HEK293 (cell line): ENCODE results near the gene FXYD3.

Experiments used
- CTCF ChIP-seq: fragments of 450-650 bp; formaldehyde crosslinking; IDR thresholded peaks from 2 replicates; pipeline ENCODE4 v1.5.1; 2016; ENCODE audit warnings: missing biosample characterization, missing genetic modification characterization
- REST ChIP-seq: fragments of 450-650 bp; formaldehyde crosslinking; IDR thresholded peaks from 2 replicates; pipeline ENCODE4 v1.5.1; 2016; ENCODE audit warnings: missing biosample characterization, missing genetic modification characterization
- ZFP37 ChIP-seq: fragments of 450-650 bp; formaldehyde crosslinking; IDR thresholded peaks from 2 replicates; pipeline ENCODE4 v1.5.1; 2016; ENCODE audit warnings: missing biosample characterization, missing genetic modification characterization
- ZNF132 ChIP-seq: fragments of 450-650 bp; formaldehyde crosslinking; IDR thresholded peaks from 2 replicates; pipeline ENCODE4 v1.5.1; 2017; ENCODE audit warnings: missing biosample characterization, missing genetic modification characterization, borderline replicate concordance
- ZNF274 ChIP-seq, 2 experiments: fragments of 200-500 bp in 1 of 2; fragments of 450-650 bp in 1 of 2; sonication (Bioruptor generic) in 1 of 2; formaldehyde crosslinking in 1 of 2; IDR thresholded peaks; 2 replicates each; pipeline versions ENCODE4 v1.5.1 to v1.6.1; 2014 to 2016; ENCODE audit warnings: borderline replicate concordance in 1 of 2, inconsistent platforms in 1 of 2, low read length in 1 of 2, missing biosample characterization in 1 of 2, missing genetic modification characterization in 1 of 2
- ZNF280D ChIP-seq: fragments of 450-650 bp; formaldehyde crosslinking; IDR thresholded peaks from 2 replicates; pipeline ENCODE4 v1.5.1; 2016; ENCODE audit warnings: missing biosample characterization, missing genetic modification characterization
- ZNF292 ChIP-seq: fragments of 450-650 bp; formaldehyde crosslinking; IDR thresholded peaks from 2 replicates; pipeline ENCODE4 v1.5.1; 2016; ENCODE audit warnings: low read depth, missing biosample characterization, missing genetic modification characterization, borderline replicate concordance
- ZNF350 ChIP-seq: fragments of 450-650 bp; formaldehyde crosslinking; IDR thresholded peaks from 2 replicates; pipeline ENCODE4 v1.5.0; 2017; ENCODE audit warnings: missing biosample characterization, mild to moderate bottlenecking, missing genetic modification characterization
- ZNF366 ChIP-seq: fragments of 450-650 bp; formaldehyde crosslinking; conservative IDR thresholded peaks from 2 replicates; pipeline ENCODE4 v1.5.1; 2016; ENCODE audit warnings: missing biosample characterization, missing genetic modification characterization
- ZNF449 ChIP-seq: fragments of 450-650 bp; formaldehyde crosslinking; IDR thresholded peaks from 2 replicates; pipeline ENCODE4 v1.5.1; 2017; ENCODE audit warnings: missing biosample characterization, mild to moderate bottlenecking, missing genetic modification characterization, moderate library complexity
- ZNF501 ChIP-seq: fragments of 450-650 bp; formaldehyde crosslinking; IDR thresholded peaks from 2 replicates; pipeline ENCODE4 v1.5.1; 2016; ENCODE audit warnings: missing biosample characterization, missing genetic modification characterization
- ZNF658 ChIP-seq: fragments of 450-650 bp; formaldehyde crosslinking; IDR thresholded peaks from 2 replicates; pipeline ENCODE4; 2016; ENCODE audit warnings: missing biosample characterization, missing genetic modification characterization
- ZNF701 ChIP-seq: fragments of 450-650 bp; formaldehyde crosslinking; IDR thresholded peaks from 2 replicates; pipeline ENCODE4 v1.5.1; 2016; ENCODE audit warnings: missing biosample characterization, missing genetic modification characterization
- ZNF830 ChIP-seq: fragments of 450-650 bp; IDR thresholded peaks from 2 replicates; pipeline ENCODE4 v1.5.0; 2018; ENCODE audit warnings: missing biosample characterization, missing genetic modification characterization, low read depth, mild to moderate bottlenecking, moderate library complexity

- TF ChIP-seq ZNF830 (tag by site-specific recombination) (no peak), CTCF (tag by site-specific recombination) (peak; percentile 65; the same call in 1 of the 2 replicates), ZNF274 (IDR thresholded peaks at IDR 0.05; ENCODE audit: low read length) (no peak), ZNF274 (tag by site-specific recombination; IDR thresholded peaks at IDR 0.05; ENCODE audit: borderline replicate concordance) (no peak), ZNF132 (tag by site-specific recombination) (no peak), ZNF501 (no peak), ZNF292 (no peak), ZNF350 (no peak), ZNF366 (tag by site-specific recombination) (no peak), ZNF280D (tag by site-specific recombination) (no peak), REST (tag by site-specific recombination) (no peak), ZFP37 (tag by site-specific recombination) (no peak), ZNF449 (tag by site-specific recombination) (no peak), ZNF701 (no peak), ZNF658 (tag by site-specific recombination) (no peak)
Observed at GRCh38 chr19:35153701-35154524, 38.3 kb downstream of the FXYD3 start.
